Endothelial cell of umbilical vein (primary cell): ENCODE results near the gene WASL.

Source experiments
- MAX ChIP-seq: IDR thresholded peaks from 2 replicates; pipeline ENCODE4 v1.6.1; 2011; ENCODE audit not compliant: insufficient read depth, insufficient read length
- POLR2A ChIP-seq: IDR thresholded peaks from 2 replicates; pipeline ENCODE4 v1.6.1; 2012; ENCODE audit warnings: low read depth, mild to moderate bottlenecking, control low read depth, low read length

- TF ChIP-seq MAX (no peak), POLR2A (no peak)
Observed at GRCh38 chr7:123673752-123674398, 74.9 kb downstream of the WASL start.
